HG02852 (cell line): ENCODE data around the gene PRKG1.
"Not testable (repeated sequence)": the region's sequence is repeated elsewhere in the genome, so short reads cannot be mapped to it uniquely, and the experiment has no call there.

ENCODE experiments used
- ATAC-seq: cut with Tn5 transposase; IDR thresholded peaks from one replicate; pipeline ENCODE4 v1.9.1; 2021; ENCODE audit warnings: mild to moderate bottlenecking, moderate library complexity; ENCODE audit not compliant: unreplicated experiment

The PRKG1 gene

DNA sequence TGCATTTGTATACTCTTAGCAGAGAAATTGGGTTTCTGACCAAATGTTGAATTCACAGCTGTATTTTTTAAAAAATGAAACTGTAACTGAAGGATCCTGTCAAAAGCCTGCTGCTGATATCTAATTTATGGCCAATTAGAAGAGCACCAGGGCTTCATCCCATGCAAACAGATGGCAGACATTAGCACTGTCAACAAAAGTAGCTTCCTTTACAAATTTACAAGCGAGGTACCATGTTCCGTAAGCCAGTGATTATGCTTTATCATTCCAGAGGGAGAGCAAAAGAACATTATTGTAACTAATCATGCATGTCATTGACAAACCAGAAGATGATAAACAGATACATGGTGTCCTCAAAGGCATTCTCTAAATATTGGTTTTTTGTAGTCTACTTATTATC, 1062.6 kb downstream of the PRKG1 start:
- ATAC-seq, result no peak

DNA sequence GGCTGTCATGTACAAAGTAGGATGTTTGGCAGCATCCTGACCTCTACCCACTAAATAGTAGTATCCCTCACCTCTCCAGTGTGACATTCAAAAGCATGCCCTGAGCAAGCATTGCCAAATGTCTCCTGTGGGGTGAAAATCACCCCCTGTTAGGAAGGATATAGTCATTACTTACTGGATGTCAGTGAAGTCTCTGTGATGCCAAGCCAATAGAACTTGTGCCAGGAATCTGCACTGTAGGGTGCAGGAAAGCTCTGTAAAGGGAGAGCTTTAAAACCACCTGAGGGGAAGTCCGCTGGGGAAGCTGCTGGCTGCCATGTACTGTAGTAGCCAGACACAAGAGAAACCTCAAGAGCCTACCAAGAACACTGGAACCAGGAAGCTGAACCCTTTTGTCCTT, 1069.1 kb downstream of the PRKG1 start:
- ATAC-seq, result no peak

DNA sequence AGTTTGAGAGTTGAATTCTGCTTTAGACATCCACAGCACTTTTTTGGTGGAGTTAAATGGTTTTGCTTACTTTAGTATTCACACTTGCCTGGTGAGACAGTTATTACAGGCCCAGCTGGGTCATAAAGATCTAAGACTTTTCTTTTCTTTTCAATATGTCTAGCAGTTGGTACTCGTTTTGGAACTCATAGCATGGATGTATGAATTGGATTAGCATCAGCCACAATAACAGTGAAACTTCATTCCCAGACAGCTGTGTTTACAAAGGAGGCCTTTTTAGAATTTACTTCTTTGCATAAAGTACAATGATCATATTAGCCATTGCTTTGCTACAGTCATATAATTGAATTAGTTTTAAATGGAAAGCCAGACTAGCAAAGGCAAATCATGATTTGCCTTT, 1071.3 kb downstream of the PRKG1 start:
- no peak for ATAC-seq

DNA sequence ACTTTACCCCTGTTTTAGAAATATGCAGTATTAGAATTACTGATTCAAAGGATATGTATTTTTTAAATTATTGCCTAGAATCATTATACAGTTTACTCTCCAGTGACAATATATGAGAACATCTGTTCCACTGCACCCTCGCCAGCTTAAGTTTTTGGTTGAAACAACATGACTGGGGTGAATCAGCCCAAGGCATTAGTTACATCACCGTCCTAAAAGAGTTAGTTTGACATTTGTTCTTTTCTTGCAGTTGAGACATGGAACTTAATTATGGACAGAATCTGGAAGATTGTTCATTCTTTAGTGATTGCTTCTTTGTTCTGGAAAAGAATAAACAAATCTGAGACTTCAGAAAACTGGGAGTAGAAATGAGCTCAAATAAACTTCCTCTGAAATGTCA, 1072.5 kb downstream of the PRKG1 start:
- no peak for ATAC-seq

DNA sequence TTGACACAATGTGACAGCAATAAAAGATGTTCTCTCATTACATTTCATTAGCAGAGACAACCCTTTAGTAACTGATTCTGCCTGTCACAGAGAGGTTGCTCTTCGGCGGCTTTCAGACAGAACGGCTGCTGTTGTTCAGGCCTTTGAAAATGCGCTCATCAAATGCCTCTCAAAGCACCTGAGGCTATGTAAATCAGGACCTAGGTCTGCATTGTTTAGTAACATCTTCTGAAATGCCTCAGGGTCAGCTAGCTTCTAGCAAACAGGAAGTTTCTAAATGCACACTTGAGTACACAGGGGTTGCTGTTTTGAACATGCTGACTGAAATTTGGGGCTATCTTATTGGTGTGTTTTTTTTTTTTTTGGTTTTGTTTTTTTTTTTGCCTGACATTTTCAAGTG, 1096.5 kb downstream of the PRKG1 start:
- ATAC-seq, result no peak

DNA sequence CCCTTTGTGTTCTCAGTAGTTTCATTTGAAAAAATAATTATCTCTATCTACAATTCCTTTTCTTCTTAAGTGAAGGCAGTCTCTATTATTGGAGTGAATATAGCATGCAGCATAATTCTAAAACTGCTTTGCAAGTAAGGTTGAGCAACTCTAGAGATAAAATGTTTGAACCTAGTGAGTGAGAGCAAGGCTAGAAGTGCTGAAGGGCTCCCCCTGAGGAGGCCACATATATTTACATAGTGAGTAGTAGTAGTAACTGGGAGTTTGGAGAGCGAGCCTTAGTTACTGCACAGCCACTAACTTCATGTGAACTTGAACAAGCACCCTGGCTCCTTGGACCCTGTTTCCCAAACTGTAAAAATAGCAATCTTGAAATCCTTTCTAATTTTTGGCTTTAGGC, 1098.3 kb downstream of the PRKG1 start:
- ATAC-seq, result no peak

DNA sequence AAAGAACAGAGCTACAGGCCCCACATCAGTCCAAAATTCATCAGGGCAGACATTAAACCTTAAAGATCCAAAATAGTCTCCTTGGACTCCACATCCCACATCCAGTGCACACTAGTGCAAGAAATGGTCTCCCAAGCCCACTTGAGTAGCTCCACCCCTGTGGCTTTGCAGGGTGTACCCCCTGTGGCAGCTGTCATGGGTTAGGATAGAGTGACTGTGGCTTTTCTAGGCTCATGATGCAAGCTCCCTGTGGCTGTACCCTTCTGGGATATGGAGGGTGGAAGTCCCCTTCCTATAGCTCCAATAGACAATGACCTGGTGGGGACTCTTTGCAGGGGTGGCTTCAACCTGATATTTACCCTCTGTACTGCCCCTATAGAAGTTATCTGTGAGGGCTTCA, 1111.0 kb downstream of the PRKG1 start:
- no peak for ATAC-seq

DNA sequence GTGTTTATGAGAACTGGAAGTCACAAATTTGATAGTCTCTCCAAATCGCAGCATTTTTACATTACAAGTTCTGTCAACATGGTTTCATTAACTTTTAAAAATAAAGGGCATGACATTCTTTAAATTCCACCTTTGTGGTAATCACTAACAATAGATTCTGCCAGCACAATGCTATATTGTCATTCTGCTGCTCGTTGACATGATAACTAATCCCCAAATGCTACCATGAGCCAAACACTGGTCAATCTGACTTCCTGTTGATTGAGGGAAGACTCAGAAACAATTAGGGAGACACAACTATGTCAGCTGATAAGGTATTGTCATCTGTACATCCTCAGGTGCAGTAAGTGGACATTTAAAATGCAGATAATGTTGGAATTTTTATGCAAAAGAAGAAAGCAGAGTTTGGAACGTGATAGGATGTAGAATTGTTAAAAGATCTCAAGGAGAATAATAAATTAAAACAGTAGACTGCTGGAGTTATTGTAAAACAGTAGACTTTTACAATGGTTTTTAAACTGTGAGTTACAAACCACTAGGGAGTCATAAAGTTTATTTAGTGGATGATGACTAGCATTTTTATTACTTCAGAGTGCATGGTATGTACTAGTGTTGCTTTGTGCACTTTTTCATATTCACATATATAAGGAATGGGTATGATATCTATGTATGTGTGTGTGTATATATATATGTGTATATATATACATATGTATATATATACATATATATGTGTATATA, 1113.4 kb downstream of the PRKG1 start:
- ATAC-seq, result no peak

DNA sequence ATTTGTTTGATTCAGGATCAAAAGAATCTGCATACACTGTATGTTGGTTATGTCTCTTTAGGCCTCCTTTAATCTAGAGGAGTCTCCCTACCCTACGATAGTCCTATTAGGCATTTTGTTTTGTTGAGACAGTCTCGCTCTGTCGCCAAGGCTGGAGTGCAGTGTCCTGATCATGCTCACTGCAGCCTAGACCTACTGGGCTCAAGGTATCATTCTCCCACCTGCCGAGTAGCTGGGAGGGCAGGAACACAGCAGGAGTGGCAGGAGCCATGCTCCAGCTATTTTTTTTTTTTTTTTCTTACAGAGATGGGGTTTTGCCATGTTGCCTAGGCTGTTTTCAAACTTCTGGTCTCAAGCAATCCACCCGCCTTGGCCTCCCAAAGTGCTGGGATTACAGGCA, 1116.8 kb downstream of the PRKG1 start:
- ATAC-seq, result no peak

DNA sequence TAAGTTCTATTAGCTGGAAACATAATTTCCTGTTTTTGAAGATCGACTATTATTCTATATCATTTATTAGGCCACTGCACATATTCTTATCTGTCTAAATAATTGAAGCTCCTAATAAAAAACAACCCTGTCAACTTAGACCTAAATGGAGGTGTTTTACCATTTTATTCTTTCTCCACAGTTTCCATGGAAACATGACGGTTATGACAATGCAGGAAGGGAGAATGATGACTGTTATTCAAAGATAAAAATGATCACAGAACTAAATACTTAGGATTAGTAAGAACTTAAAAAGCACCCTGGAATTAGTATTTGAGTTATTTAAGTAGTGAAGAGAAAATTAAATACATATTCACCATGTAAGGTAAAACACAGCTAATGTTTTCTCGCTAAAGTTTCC, 1119.9 kb downstream of the PRKG1 start:
- ATAC-seq, result no peak

DNA sequence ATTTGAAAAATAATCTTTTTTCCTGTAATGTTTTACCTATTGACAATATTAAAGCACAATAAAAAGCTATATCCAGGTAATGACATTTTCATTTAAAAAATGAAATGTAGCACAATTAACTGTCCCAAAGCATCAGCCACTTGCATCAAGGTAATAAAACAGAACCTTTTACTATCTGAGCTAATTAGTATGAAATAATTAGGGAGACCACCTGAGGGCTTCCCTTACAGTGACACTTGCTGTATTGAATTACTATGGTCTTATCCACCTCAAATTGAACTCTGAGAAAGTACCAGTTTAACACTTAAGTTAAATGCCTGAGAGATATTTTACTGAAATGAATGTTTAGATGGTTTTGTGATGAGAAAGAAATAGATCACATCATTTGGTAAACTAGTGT, 1120.4 kb downstream of the PRKG1 start:
- no peak for ATAC-seq

DNA sequence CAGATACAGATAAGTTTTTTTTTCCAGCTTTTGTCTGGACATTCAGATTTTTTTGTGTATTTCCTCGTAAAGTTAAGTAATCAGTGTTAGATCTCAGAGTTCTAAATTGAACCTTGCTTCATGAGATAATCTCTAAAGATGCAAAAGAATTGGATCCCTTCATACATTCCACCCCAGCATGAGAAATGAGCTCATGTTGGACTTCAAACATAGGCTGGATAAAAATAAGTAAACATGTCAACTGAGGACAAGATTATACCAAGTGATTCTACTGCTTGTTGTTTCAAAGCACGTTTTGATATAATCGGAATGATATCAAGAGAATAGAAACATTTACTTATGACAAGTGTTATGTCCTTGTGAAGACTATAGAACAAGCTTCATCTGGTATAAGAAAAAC, 1122.8 kb downstream of the PRKG1 start:
- ATAC-seq, result no peak

DNA sequence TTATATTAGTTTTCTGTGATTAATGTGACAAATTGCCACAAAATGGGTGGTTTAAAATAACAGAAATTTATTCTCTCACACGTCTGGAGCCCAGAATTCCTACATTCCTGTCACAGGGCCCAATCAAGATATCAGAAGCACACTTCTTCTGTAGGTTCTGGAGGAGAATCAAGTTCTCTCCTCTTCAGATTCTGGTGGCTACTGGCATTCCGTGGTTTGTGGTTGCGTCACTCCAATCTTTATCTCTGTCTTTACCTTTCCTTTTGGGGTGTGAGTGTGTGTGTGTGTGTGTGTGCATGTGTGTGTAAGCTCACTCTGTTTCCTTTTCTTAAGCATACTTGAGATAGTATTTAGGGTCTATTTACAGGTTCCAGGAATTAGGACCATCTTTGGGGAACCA, 1124.3 kb downstream of the PRKG1 start:
- no peak for ATAC-seq

DNA sequence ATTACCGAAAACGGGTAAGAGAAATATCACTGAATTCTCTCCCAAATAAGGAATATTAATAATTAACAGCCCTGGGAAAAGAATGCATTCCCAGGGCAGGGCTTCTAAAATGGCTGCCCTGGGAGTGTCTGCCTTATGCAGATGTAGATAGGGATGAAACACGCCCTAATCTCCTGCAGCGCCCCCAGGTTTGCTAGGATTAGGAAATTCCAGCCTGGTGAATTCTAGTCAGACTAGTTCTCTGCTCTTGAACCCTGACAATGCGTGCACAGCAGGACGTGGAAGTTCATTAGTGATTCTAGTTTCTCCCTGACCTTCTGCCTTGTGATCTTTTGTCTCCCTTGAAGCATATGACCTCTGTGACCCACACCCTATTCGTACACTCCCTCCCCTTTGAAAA, 1130.6 kb downstream of the PRKG1 start:
- ATAC-seq, result not testable (repeated sequence)

DNA sequence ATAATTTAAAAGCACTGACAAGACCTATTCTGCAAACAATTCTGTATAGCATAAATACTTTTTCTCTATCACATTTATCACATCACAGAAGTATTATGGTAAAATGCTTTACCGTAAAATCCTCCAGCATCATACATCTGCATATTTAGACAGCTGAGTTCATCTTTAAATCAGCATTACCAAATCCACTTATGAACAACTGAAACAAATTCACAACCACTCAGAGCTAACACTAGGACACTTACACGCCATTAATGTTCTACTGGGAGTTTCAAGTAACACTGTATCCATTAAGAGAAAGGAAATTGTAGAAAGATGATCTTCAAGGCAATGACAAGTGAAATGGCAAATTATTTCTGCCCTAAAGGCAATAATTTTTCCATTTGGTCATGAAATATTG, 1134.1 kb downstream of the PRKG1 start:
- no peak for ATAC-seq

DNA sequence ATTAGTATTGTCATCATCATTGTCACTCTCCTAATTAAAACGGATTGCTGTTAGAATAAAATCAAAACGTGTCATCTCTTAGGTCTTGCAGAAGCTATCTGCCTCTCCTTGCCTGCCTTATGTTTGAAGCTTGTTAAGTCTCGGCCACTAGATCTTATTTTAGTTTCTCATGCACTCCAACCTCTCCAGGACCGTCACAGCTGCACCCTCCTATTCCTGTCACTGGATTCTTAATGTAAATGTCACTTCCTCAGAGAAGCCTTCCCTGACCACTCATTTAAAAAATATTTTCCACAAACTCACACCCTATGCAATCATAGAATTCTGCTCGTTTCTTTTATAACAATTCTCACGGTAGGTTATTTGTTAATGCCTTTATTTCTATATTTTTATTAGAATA, 1135.9 kb downstream of the PRKG1 start:
- ATAC-seq, result no peak

DNA sequence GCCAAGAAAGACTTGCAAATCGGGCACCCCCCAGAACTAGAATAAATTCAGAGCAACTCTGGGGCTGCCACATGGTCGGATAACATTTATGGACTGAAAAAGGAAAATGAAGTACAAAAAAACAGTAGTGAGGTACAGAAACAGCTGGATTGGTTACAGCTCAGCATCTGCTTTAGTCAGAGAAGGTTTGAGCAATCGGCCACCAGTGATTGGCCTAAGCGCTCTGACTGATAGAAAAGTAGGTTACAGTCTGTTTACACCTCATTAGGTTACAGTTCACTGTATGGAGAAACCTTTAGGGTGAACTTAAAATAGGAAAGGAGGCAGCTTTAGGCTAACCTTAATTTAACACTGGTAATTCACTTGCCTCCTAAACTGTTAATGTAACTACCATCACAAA, 1137.8 kb downstream of the PRKG1 start:
- ATAC-seq, result no peak

DNA sequence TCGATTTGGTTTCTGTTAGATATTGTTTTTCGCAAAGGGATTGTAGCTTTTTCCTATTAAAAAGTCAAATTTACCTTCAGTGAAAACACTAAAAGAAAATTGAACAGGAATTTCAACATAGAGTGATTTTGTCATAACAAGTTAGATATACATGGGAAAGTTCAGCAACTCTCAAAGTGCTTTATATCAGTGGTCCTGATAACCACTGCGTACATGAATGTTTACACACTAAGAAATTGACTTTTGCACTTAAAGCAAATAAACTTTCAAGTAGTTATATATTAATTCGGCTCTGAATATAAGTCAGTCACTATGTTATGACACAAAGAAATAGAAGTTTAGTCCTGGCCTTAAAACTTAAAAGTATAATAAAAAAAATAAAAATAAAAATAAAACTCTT, 1138.5 kb downstream of the PRKG1 start:
- no peak for ATAC-seq

DNA sequence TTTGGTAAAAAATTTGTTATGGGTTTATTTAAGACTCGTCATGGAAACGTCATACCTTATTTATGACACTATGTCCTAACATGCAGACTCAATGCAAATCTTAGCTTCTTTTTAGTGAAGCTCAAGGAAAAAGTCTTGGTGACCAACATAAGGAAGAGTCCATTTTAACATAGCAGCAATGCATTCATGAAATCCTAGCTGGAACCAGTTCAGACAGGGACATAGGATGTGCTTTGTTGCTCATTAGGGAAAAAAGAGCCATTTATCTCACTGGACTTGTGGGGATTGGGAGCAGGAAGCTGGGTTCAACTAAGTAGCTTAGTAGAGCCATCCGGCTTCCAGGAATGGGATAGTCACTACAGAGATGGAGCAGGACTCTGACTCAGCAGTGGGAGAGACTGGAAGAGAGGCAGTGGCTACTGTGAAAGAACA, 1139.0 kb downstream of the PRKG1 start:
- no peak for ATAC-seq

DNA sequence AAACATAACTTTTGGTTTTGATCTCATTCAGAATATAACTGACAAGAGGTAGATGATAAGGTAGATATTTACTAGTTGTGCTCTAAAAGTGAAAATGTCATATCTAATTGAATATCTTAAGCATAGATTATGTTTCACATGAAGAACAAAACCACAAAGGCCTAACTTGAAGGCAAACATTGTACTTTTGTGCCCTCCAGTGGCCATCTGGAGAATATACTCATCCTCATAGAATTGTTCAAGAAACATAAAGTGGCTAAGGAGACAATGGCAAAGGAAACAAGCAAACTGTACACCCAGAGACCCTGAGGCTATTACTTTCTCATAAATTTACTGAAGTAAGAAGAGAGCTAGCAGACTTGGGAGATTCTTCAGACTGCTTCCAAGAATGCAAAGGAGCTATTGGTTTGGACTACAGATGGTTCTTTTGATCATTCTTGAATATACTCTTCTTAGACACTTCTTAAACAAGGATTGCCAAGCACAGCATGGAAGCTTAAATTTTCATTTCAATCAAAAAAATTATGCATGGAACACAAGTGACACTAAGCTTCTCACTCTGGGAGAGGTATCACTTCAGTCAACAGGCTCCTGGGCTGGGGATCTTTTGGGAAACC, 1141.6 kb downstream of the PRKG1 start:
- ATAC-seq, result peak; percentile 68

DNA sequence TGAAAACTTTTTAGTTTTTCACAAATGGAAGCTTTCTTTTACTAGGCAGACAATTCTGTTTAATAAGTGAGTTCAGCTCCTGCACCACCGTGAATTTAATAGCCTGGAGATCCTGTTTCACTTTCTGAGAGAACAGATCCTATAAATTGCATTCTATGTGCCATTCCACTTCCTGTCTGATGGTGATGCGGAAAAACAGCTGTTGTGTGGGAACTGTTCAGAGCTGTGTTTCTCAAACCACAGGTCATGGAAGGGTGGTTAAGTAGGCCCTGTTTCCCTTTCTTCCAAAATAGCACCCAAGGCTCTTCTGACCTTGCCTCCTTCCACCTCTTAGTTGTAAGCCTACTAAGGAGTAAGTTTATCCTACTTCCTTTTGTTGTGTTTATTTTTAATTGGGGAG, 1142.6 kb downstream of the PRKG1 start:
- ATAC-seq, result peak; percentile 76

DNA sequence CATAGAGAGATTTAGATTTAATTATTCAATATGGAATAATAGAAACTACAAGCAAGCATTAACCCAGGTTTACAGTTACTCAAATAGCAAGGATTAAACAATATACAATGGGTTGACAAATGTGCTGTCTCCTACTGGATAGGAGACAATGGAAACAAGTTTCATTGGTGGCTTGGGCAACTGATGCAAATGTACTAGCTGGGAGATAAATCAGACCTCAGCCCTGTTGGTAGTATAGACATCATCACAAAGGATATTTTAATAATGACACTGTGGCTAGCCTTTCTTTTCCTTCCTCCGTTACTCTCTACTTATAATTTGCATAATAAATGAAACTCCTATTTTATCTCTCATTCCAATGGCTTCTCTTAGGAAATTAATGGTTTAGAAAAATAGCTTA, 1143.2 kb downstream of the PRKG1 start:
- ATAC-seq, result no peak

DNA sequence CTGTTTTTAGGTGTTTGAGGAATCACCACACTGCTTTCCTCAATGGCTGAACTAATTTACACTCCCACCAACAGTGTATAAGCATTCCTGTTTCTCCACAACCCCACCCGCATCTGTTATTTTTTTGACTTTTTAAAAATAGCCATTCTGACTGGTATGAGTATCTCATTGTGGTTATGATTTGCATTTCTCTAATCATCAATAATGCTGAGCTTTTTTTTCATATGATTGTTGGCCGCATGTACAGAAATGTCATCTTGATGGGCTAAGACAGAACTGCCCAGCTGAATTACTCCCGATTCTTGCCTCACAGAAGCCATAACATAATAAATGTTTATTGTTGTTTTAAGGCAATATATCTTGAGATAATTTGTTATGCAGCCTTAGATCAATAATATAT, 1146.7 kb downstream of the PRKG1 start:
- ATAC-seq, result no peak
